Loucy (cell line): ENCODE measurements around the gene PIGK.
"Not testable (repeated sequence)": the region's sequence is repeated elsewhere in the genome, so short reads cannot be mapped to it uniquely, and the experiment has no call there.

Source experiments
- H2AFZ ChIP-seq: fragments of 200-600 bp; sonication (generic); 2 replicates; pipeline ENCODE4 v1.6.0; 2016; ENCODE audit warnings: antibody characterized with exemption, mild to moderate bottlenecking, low read length, moderate library complexity
- H3F3A ChIP-seq: fragments of 200-600 bp; 2 replicates; pipeline ENCODE4 v1.6.0; 2016; ENCODE audit warnings: antibody characterized with exemption, low read depth, mild to moderate bottlenecking
- H3K27me3 ChIP-seq: fragments of 200-600 bp; sonication (generic); 2 replicates; pipeline ENCODE4 v1.6.1; 2014; ENCODE audit warnings: low read length, mild to moderate bottlenecking; ENCODE audit not compliant: insufficient read depth, poor library complexity, severe bottlenecking
- H3K36me3 ChIP-seq: fragments of 200-600 bp; sonication (generic); 2 replicates; pipeline ENCODE4 v1.6.1; 2016; ENCODE audit warnings: low read length; ENCODE audit not compliant: insufficient read depth
- H3K4me1 ChIP-seq: fragments of 200-600 bp; sonication (generic); 2 replicates; pipeline ENCODE4 v1.5.1; 2014; ENCODE audit warnings: low read length, mild to moderate bottlenecking; ENCODE audit not compliant: insufficient read depth, poor library complexity, severe bottlenecking
- H3K4me2 ChIP-seq: fragments of 200-600 bp; sonication (generic); 2 replicates; pipeline ENCODE4 v1.6.0; 2014; ENCODE audit warnings: antibody characterized with exemption, low read length, low read depth, mild to moderate bottlenecking; ENCODE audit not compliant: poor library complexity, severe bottlenecking
- H3K4me3 ChIP-seq: fragments of 200-600 bp; sonication (generic); 2 replicates; pipeline ENCODE4 v1.5.1; 2014; ENCODE audit warnings: low read length, mild to moderate bottlenecking, mixed read lengths; ENCODE audit not compliant: poor library complexity, severe bottlenecking
- H3K79me2 ChIP-seq: fragments of 200-600 bp; sonication (generic); 2 replicates; pipeline ENCODE4 v1.6.1; 2014; ENCODE audit warnings: low read length; ENCODE audit not compliant: insufficient read depth
- H3K9ac ChIP-seq: fragments of 200-600 bp; sonication (generic); 2 replicates; pipeline ENCODE4 v1.6.0; 2014; ENCODE audit warnings: mild to moderate bottlenecking, low read depth, low read length, moderate library complexity; ENCODE audit not compliant: poor library complexity, severe bottlenecking
- H3K9me2 ChIP-seq: fragments of 200-600 bp; sonication (generic); replicated peaks from 2 replicates; pipeline ENCODE4 v1.6.1; 2016; ENCODE audit warnings: low read depth, low read length, mixed read lengths
- H3K9me3 ChIP-seq: fragments of 200-600 bp; sonication (generic); 2 replicates; pipeline ENCODE4 v1.6.1; 2014; ENCODE audit warnings: mild to moderate bottlenecking, antibody characterized with exemption, low read length, low read depth; ENCODE audit not compliant: insufficient read depth
- H4K20me1 ChIP-seq: fragments of 200-600 bp; sonication (generic); 2 replicates; pipeline ENCODE4 v1.6.0; 2014; ENCODE audit warnings: antibody characterized with exemption, low read length, mild to moderate bottlenecking; ENCODE audit not compliant: insufficient read depth, poor library complexity, severe bottlenecking
- EZH2phosphoT487 ChIP-seq: fragments of 200-600 bp; IDR thresholded peaks from 2 replicates; pipeline ENCODE4 v1.6.1; 2018; ENCODE audit warnings: antibody characterized with exemption, mild to moderate bottlenecking, moderate library complexity, borderline replicate concordance
- TF ChIP-seq, protein P1 (sequence below): fragments of 200-600 bp; sonication (generic); conservative IDR thresholded peaks from 2 replicates; pipeline ENCODE4 v1.5.1; 2014; ENCODE audit warnings: mild to moderate bottlenecking, antibody characterized with exemption, low read length

The PIGK gene

GRCh38 chr1:77170687-77171086 is 48.5 kb downstream of the PIGK start:
- TF ChIP-seq, protein P1, sequence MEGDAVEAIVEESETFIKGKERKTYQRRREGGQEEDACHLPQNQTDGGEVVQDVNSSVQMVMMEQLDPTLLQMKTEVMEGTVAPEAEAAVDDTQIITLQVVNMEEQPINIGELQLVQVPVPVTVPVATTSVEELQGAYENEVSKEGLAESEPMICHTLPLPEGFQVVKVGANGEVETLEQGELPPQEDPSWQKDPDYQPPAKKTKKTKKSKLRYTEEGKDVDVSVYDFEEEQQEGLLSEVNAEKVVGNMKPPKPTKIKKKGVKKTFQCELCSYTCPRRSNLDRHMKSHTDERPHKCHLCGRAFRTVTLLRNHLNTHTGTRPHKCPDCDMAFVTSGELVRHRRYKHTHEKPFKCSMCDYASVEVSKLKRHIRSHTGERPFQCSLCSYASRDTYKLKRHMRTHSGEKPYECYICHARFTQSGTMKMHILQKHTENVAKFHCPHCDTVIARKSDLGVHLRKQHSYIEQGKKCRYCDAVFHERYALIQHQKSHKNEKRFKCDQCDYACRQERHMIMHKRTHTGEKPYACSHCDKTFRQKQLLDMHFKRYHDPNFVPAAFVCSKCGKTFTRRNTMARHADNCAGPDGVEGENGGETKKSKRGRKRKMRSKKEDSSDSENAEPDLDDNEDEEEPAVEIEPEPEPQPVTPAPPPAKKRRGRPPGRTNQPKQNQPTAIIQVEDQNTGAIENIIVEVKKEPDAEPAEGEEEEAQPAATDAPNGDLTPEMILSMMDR: no peak
- H3K4me2 ChIP-seq: no peak overlapping the region

GRCh38 chr1:77168358-77168757 is 50.9 kb downstream of the PIGK start:
- Histone ChIP-seq H2AFZ (no peak overlapping the region), H3K4me3 (no peak overlapping the region), H3F3A (no peaks in the 10 kb centered on the region), H3K9me2 (no peaks in the 10 kb centered on the region), H3K36me3 (peaks cover 7% of the 10 kb centered on the region; the same call in 1 of the 2 replicates), H4K20me1 (no peaks in the 10 kb centered on the region), H3K27me3 (no peaks in the 10 kb centered on the region), H3K79me2 (no peaks in the 10 kb centered on the region), H3K9ac (no peak overlapping the region), H3K4me2 (no peak overlapping the region), H3K4me1 (no peaks in the 10 kb centered on the region), H3K9me3 (no peaks in the 10 kb centered on the region; the same call in 1 of the 2 replicates)
- TF ChIP-seq, protein P1: no peak
- TF ChIP-seq EZH2phosphoT487: no peak

More at GRCh38 chr1:77170687-77171086, 48.5 kb downstream of the PIGK start:
- Histone ChIP-seq H3K36me3 (0 out of 2 replicates have a peak, but pooled peaks cover 1% of the 10 kb centered on the region), H3K27me3 (no peaks in the 10 kb centered on the region), H3F3A (no peaks in the 10 kb centered on the region), H3K9me3 (peaks cover 14% of the 10 kb centered on the region), H3K4me1 (no peaks in the 10 kb centered on the region), H3K9ac (no peak overlapping the region), H2AFZ (no peak overlapping the region), H3K79me2 (no peaks in the 10 kb centered on the region), H3K4me3 (no peak overlapping the region), H3K9me2 (no peaks in the 10 kb centered on the region), H4K20me1 (no peaks in the 10 kb centered on the region)

GRCh38 chr1:77164434-77164944 is 54.7 kb downstream of the PIGK start:
- no peak for TF ChIP-seq EZH2phosphoT487
- TF ChIP-seq, protein P1: no peak
- Histone ChIP-seq H3K79me2 (no peaks in the 10 kb centered on the region), H3K4me2 (no peak overlapping the region), H4K20me1 (no peaks in the 10 kb centered on the region), H3K27me3 (no peaks in the 10 kb centered on the region), H3K36me3 (peaks cover 37% of the 10 kb centered on the region; the same call in 1 of the 2 replicates), H3K9ac (no peak overlapping the region), H3K9me3 (no peaks in the 10 kb centered on the region), H3K9me2 (no peaks in the 10 kb centered on the region; the same call in 1 of the 2 replicates), H3F3A (no peaks in the 10 kb centered on the region), H2AFZ (no peak overlapping the region), H3K4me3 (no peak overlapping the region), H3K4me1 (no peaks in the 10 kb centered on the region)

DNA sequence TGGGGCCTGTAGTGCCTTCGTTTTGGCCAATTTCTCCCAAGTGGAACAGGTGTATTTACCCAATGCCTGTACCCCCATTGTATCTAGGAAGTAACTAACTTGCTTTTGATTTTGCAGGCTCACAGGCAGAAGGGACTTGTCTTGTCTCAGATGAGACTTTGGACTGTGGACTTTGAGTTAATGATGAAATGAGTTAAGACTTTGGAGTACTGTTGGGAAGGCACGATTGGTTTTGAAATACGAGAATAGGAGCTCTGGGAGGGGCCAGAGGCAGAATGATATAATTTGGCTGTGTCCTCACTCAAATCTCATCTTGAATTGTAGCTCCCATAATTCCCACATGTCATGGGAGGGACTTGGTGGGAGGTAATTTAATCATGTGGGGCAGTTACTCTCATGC is 59.5 kb downstream of the PIGK start:
- peaks cover 36% of the 10 kb centered on the region; the same call in 1 of the 2 replicates for H3K36me3 ChIP-seq
- not testable (repeated sequence) for H3K4me2 ChIP-seq, H2AFZ ChIP-seq, H3F3A ChIP-seq, H3K9ac ChIP-seq, H3K79me2 ChIP-seq, H3K9me3 ChIP-seq, H4K20me1 ChIP-seq, H3K9me2 ChIP-seq, H3K27me3 ChIP-seq, H3K4me3 ChIP-seq, H3K4me1 ChIP-seq
